ENCODE data around the gene LRP1B.
"Not testable (repeated sequence)": the region's sequence is repeated elsewhere in the genome, so short reads cannot be mapped to it uniquely, and the experiment has no call there.

LRP1B gene

GRCh38 chr2:140338795-140339194 is 1792.0 kb downstream of the LRP1B start:
- DNase-seq (ENCODE audit: low read depth), result no peak

- no peak for DNase-seq (ENCODE audit: low read depth)
Observed at GRCh38 chr2:140337061-140337460, 1793.8 kb downstream of the LRP1B start.

GRCh38 chr2:140316345-140316744 is 1814.5 kb downstream of the LRP1B start:
- no peak for DNase-seq (ENCODE audit: low read depth)

- DNase-seq (ENCODE audit: low read depth), result no peak
Observed at GRCh38 chr2:140311905-140312304, 1818.9 kb downstream of the LRP1B start.

GRCh38 chr2:140308706-140309105 is 1822.1 kb downstream of the LRP1B start:
- no peak for DNase-seq (ENCODE audit: low read depth)

- DNase-seq (ENCODE audit: low read depth), result no peak
Observed at GRCh38 chr2:140307532-140307931, 1823.3 kb downstream of the LRP1B start.

GRCh38 chr2:140295767-140296166 is 1835.0 kb downstream of the LRP1B start:
- no peak for DNase-seq (ENCODE audit: low read depth)

GRCh38 chr2:140288726-140289125 is 1842.1 kb downstream of the LRP1B start:
- no peak for DNase-seq (ENCODE audit: low read depth)

GRCh38 chr2:140288213-140288612 is 1842.6 kb downstream of the LRP1B start:
- no peak for DNase-seq (ENCODE audit: low read depth)

- no peak for DNase-seq (ENCODE audit: low read depth)
Observed at GRCh38 chr2:140286377-140286776, 1844.4 kb downstream of the LRP1B start.

- not testable (repeated sequence) for DNase-seq (ENCODE audit: low read depth)
Observed at GRCh38 chr2:140277344-140277743, 1853.5 kb downstream of the LRP1B start.

GRCh38 chr2:140276661-140277060 is 1854.2 kb downstream of the LRP1B start:
- no peak for DNase-seq (ENCODE audit: low read depth)

- no peak for DNase-seq (ENCODE audit: low read depth)
Observed at GRCh38 chr2:140275427-140275826, 1855.4 kb downstream of the LRP1B start.

- DNase-seq (ENCODE audit: low read depth), result no peak
Observed at GRCh38 chr2:140274891-140275290, 1855.9 kb downstream of the LRP1B start.

GRCh38 chr2:140273958-140274357 is 1856.9 kb downstream of the LRP1B start:
- DNase-seq (ENCODE audit: low read depth), result no peak

- no peak for DNase-seq (ENCODE audit: low read depth)
Observed at GRCh38 chr2:140273408-140273807, 1857.4 kb downstream of the LRP1B start.

GRCh38 chr2:140270224-140270623 is 1860.6 kb downstream of the LRP1B start:
- no peak for DNase-seq (ENCODE audit: low read depth)

GRCh38 chr2:140269000-140269399 is 1861.8 kb downstream of the LRP1B start:
- DNase-seq (ENCODE audit: low read depth), result no peak

- no peak for DNase-seq (ENCODE audit: low read depth)
Observed at GRCh38 chr2:140262908-140263307, 1867.9 kb downstream of the LRP1B start.

GRCh38 chr2:140257692-140258300 is 1873.0 kb downstream of the LRP1B start:
- no peak for DNase-seq (ENCODE audit: low read depth)

- DNase-seq (ENCODE audit: low read depth), result no peak
Observed at GRCh38 chr2:140256080-140256479, 1874.7 kb downstream of the LRP1B start.

GRCh38 chr2:140249821-140250220 is 1881.0 kb downstream of the LRP1B start:
- DNase-seq (ENCODE audit: low read depth), result no peak

- no peak for DNase-seq (ENCODE audit: low read depth)
Observed at GRCh38 chr2:140248623-140249022, 1882.2 kb downstream of the LRP1B start.

- DNase-seq (ENCODE audit: low read depth), result peak; percentile 3
Observed at GRCh38 chr2:140247451-140248195, 1883.2 kb downstream of the LRP1B start.

All from GM04503 (cell line).